ENCODE data around the gene FNDC3B.

FNDC3B gene

DNA sequence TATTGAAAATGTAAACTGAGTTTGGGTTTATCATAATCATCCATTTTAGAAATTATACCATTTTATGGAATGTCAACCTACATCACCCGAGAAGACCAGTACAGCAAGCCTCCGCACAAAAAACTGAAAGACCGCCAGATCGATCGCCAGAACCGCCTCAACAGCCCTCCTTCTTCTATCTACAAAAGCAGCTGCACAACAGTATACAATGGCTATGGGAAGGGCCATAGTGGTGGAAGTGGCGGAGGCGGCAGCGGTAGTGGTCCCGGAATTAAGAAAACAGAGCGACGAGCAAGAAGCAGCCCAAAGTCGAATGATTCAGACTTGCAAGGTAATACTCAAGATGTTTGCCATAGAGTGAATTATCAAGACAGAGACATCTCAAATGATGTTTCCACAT, 211.8 kb downstream of the FNDC3B start:
- Histone ChIP-seq H3K4me1 (ENCODE audit: control insufficient read depth, insufficient read depth, low read length) (no peaks in the 10 kb centered on the region), H3K36me3 (ENCODE audit: control insufficient read depth in 2 of 2, insufficient read depth in 1 of 2, low read length in 2 of 2) (peaks cover 0 to 29% of the 10 kb centered on the region in 2 experiments; a peak in 1 of 3 replicates), H3K9me3 (ENCODE audit: control insufficient read depth, insufficient read depth, low read depth, low read length) (no peaks in the 10 kb centered on the region), H3K27ac (ENCODE audit: extremely low read depth, low read depth, low read length) (no peak overlapping the region), H3K4me3 (ENCODE audit: low read depth, low read length) (no peak overlapping the region)
- ChIA-PET POLR2A (no interaction called here), CTCF (no interaction called here)
- no peak for TF ChIP-seq REPIN1 (tag by site-specific recombination; IDR thresholded peaks at IDR 0.05; ENCODE audit: low read depth)
- TF ChIP-seq BCL11A (tag by site-specific recombination; IDR thresholded peaks at IDR 0.05; ENCODE audit: low read depth), result no peak

DNA sequence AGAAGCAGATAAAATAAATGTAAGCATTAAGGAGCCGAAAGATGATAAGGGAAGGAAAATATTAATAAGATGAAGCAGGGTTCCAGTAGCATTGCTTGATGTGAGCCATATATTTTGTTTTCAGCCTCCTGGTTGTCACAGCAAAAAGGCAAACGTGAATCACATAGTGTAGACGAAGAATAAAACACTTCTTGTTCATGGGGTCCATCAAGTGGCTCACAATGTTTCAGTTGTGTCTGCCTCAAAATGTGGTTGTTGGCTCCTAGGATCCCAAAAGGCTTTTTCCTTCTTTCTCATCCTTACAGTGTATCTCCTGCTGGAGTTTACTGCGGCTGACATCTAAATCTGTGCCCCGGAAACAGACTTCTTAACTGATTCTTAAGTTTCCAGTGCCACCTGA, 213.8 kb downstream of the FNDC3B start:
- H3K4me1 ChIP-seq (ENCODE audit: control insufficient read depth, insufficient read depth, low read length), result no peaks in the 10 kb centered on the region
- ChIA-PET POLR2A (no interaction called here), CTCF (no interaction called here)
- no peaks in the 10 kb centered on the region for H3K9me3 ChIP-seq (ENCODE audit: control insufficient read depth, insufficient read depth, low read depth, low read length)
- TF ChIP-seq, protein P1, sequence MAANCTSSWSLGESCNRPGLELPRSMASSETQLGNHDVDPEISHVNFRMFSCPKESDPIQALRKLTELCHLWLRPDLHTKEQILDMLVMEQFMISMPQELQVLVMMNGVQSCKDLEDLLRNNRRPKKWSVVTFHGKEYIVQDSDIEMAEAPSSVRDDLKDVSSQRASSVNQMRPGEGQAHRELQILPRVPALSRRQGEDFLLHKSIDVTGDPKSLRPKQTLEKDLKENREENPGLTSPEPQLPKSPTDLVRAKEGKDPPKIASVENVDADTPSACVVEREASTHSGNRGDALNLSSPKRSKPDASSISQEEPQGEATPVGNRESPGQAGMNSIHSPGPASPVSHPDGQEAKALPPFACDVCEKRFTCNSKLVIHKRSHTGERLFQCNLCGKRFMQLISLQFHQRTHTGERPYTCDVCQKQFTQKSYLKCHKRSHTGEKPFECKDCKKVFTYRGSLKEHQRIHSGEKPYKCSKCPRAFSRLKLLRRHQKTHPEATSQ (tag by site-specific recombination; IDR thresholded peaks at IDR 0.05), result no peak
- TF ChIP-seq BCL11B (tag by site-specific recombination; IDR thresholded peaks at IDR 0.05; ENCODE audit: low read depth), result no peak
- TF ChIP-seq ZNF843 (tag by site-specific recombination; IDR thresholded peaks at IDR 0.05), result no peak
- no peak for TF ChIP-seq ZNF211 (tag by site-specific recombination; IDR thresholded peaks at IDR 0.05; ENCODE audit: low read depth)
- no peak for TF ChIP-seq GLI2 (tag by site-specific recombination; IDR thresholded peaks at IDR 0.05; ENCODE audit: borderline replicate concordance, low read depth)
- TF ChIP-seq ZNF610 (tag by site-specific recombination; IDR thresholded peaks at IDR 0.05; ENCODE audit: borderline replicate concordance), result no peak
- no peak for TF ChIP-seq ZNF670 (tag by site-specific recombination; IDR thresholded peaks at IDR 0.05; ENCODE audit: low read depth)
- no peak for TF ChIP-seq ZNF785 (tag by site-specific recombination; IDR thresholded peaks at IDR 0.05)
- TF ChIP-seq, protein P2, sequence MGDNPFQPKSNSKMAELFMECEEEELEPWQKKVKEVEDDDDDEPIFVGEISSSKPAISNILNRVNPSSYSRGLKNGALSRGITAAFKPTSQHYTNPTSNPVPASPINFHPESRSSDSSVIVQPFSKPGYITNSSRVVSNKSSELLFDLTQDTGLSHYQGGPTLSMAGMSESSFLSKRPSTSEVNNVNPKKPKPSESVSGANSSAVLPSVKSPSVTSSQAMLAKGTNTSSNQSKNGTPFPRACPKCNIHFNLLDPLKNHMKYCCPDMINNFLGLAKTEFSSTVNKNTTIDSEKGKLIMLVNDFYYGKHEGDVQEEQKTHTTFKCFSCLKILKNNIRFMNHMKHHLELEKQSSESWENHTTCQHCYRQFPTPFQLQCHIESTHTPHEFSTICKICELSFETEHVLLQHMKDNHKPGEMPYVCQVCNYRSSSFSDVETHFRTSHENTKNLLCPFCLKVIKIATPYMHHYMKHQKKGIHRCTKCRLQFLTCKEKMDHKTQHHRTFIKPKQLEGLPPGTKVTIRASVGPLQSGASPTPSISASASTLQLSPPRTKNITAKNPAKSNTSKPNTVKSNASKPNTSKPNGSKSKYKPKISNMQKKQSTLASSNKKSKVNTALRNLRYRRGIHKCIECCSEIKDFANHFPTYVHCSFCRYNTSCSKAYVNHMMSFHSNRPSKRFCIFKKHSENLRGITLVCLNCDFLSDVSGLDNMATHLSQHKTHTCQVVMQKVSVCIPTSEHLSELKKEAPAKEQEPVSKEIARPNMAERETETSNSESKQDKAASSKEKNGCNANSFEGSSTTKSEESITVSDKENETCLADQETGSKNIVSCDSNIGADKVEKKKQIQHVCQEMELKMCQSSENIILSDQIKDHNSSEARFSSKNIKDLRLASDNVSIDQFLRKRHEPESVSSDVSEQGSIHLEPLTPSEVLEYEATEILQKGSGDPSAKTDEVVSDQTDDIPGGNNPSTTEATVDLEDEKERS (tag by site-specific recombination; IDR thresholded peaks at IDR 0.05), result no peak
- TF ChIP-seq ZNF239 (tag by site-specific recombination; IDR thresholded peaks at IDR 0.05), result no peak
- TF ChIP-seq SALL2 (tag by site-specific recombination; IDR thresholded peaks at IDR 0.05; ENCODE audit: borderline replicate concordance), result no peak
- TF ChIP-seq ZNF707 (tag by site-specific recombination; IDR thresholded peaks at IDR 0.05), result no peak
- no peak for TF ChIP-seq ZNF626 (tag by site-specific recombination; IDR thresholded peaks at IDR 0.05)
- H3K36me3 ChIP-seq (ENCODE audit: control insufficient read depth in 2 of 2, insufficient read depth in 1 of 2, low read length in 2 of 2), result peaks cover 0 to 26% of the 10 kb centered on the region in 2 experiments; a peak in 1 of 3 replicates
- H3K27ac ChIP-seq (ENCODE audit: extremely low read depth, low read depth, low read length), result no peak overlapping the region
- no peak overlapping the region for H3K4me3 ChIP-seq (ENCODE audit: low read depth, low read length)

DNA sequence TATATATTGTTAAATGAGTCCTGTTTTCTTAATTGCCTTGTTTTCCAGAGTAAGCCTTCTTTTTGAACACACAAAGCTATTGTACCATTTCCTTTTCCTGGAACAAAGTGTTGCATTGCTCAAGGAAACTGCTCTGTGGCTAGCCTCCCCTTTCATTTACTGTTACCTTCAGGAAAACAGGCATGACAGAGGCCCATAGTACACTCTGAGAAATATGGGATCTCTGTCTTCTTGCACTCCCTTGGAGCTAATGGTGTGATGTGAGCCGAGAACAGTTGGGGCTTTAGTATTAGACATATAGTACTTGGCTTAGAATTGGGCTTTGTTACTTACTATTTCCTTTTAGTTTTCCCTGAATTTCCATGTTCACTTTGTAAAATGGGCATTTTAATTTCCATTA, 215.2 kb downstream of the FNDC3B start:
- ChIA-PET CTCF (no interaction called here), POLR2A (interaction anchor here (0.6 kb wide), 1 partner anchor 350 kb away, joined by 3 read pairs; no protein-coding TSS in a partner anchor)
- Histone ChIP-seq H3K4me3 (ENCODE audit: low read depth, low read length) (no peak overlapping the region), H3K4me1 (ENCODE audit: control insufficient read depth, insufficient read depth, low read length) (no peaks in the 10 kb centered on the region), H3K27ac (ENCODE audit: extremely low read depth, low read depth, low read length) (no peak overlapping the region), H3K36me3 (ENCODE audit: control insufficient read depth in 2 of 2, insufficient read depth in 1 of 2, low read length in 2 of 2) (peaks cover 0 to 26% of the 10 kb centered on the region in 2 experiments; a peak in 1 of 3 replicates), H3K9me3 (ENCODE audit: control insufficient read depth, insufficient read depth, low read depth, low read length) (no peaks in the 10 kb centered on the region)
- TF ChIP-seq ZNF677 (tag by site-specific recombination; IDR thresholded peaks at IDR 0.05), result no peak
- TF ChIP-seq, protein P3, sequence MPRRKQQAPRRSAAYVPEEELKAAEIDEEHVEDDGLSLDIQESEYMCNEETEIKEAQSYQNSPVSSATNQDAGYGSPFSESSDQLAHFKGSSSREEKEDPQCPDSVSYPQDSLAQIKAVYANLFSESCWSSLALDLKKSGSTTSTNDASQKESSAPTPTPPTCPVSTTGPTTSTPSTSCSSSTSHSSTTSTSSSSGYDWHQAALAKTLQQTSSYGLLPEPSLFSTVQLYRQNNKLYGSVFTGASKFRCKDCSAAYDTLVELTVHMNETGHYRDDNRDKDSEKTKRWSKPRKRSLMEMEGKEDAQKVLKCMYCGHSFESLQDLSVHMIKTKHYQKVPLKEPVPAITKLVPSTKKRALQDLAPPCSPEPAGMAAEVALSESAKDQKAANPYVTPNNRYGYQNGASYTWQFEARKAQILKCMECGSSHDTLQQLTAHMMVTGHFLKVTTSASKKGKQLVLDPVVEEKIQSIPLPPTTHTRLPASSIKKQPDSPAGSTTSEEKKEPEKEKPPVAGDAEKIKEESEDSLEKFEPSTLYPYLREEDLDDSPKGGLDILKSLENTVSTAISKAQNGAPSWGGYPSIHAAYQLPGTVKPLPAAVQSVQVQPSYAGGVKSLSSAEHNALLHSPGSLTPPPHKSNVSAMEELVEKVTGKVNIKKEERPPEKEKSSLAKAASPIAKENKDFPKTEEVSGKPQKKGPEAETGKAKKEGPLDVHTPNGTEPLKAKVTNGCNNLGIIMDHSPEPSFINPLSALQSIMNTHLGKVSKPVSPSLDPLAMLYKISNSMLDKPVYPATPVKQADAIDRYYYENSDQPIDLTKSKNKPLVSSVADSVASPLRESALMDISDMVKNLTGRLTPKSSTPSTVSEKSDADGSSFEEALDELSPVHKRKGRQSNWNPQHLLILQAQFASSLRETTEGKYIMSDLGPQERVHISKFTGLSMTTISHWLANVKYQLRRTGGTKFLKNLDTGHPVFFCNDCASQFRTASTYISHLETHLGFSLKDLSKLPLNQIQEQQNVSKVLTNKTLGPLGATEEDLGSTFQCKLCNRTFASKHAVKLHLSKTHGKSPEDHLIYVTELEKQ (tag by site-specific recombination; IDR thresholded peaks at IDR 0.05; ENCODE audit: borderline replicate concordance), result no peak
- TF ChIP-seq, protein P4, sequence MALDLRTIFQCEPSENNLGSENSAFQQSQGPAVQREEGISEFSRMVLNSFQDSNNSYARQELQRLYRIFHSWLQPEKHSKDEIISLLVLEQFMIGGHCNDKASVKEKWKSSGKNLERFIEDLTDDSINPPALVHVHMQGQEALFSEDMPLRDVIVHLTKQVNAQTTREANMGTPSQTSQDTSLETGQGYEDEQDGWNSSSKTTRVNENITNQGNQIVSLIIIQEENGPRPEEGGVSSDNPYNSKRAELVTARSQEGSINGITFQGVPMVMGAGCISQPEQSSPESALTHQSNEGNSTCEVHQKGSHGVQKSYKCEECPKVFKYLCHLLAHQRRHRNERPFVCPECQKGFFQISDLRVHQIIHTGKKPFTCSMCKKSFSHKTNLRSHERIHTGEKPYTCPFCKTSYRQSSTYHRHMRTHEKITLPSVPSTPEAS (tag by site-specific recombination; IDR thresholded peaks at IDR 0.05), result no peak
- no peak for TF ChIP-seq ZBTB1 (tag by site-specific recombination; IDR thresholded peaks at IDR 0.05)
- TF ChIP-seq SCRT1 (tag by site-specific recombination; IDR thresholded peaks at IDR 0.05; ENCODE audit: borderline replicate concordance), result no peak
